ENCODE measurements around the gene TDG.

DNA sequence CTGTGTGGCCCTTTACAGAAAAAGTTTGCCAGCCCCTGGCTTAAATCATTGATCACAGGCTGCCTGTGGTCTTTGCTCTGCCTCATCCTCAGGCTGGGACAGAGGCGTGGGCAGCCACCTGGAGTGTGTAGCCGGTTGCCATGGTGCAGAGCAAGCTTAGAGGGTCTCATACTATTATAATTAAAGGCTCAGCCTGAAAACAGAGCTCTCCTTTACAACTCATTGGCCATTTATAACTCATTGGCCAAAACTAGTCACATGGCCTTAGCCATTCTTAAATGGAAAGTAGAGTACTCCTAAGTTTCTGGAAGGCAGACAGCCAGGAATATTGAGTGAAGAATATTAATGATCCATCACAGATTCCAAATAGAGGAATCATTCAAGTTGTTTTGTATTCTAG lies 32.4 kb upstream of the TDG start:
- TF ChIP-seq, protein P1, sequence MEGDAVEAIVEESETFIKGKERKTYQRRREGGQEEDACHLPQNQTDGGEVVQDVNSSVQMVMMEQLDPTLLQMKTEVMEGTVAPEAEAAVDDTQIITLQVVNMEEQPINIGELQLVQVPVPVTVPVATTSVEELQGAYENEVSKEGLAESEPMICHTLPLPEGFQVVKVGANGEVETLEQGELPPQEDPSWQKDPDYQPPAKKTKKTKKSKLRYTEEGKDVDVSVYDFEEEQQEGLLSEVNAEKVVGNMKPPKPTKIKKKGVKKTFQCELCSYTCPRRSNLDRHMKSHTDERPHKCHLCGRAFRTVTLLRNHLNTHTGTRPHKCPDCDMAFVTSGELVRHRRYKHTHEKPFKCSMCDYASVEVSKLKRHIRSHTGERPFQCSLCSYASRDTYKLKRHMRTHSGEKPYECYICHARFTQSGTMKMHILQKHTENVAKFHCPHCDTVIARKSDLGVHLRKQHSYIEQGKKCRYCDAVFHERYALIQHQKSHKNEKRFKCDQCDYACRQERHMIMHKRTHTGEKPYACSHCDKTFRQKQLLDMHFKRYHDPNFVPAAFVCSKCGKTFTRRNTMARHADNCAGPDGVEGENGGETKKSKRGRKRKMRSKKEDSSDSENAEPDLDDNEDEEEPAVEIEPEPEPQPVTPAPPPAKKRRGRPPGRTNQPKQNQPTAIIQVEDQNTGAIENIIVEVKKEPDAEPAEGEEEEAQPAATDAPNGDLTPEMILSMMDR (IDR thresholded peaks at IDR 0.05), result no peak
- TF ChIP-seq POLR2A (IDR thresholded peaks at IDR 0.05), result no peak

Data from esophagus squamous epithelium (tissue), 4 donors.